Measurements from ENCODE around the gene DHX8. TPM values are rescaled to one million over a fixed set of nuclear protein-coding genes. Genes with fewer than 3 reads are reported as not detected.

Gene DHX8
- polyA plus RNA-seq, 1 donor from 2014 or later, result 30.4 TPM

- Mint-ChIP-seq H3K27me3 (peaks cover 32% of the 10 kb centered on the region), H3K4me3 (peak overlapping the region in 1 of 4 donors; percentile 33)
These were observed 75.5 kb downstream of the DHX8 start for GRCh38 chr17:43559161-43559816.

GRCh38 chr17:43560461-43561427 is 77.0 kb downstream of the DHX8 start:
- Mint-ChIP-seq H3K4me1 (peaks cover 0 to 5% (median 2%) of the 10 kb centered on the region in 3 donors), H3K9me3 (peaks cover 0 to 3% (median 0%) of the 10 kb centered on the region in 3 donors), H3K27me3 (peaks cover 29% of the 10 kb centered on the region)

More at GRCh38 chr17:43559161-43559816, 75.5 kb downstream of the DHX8 start:
- peaks cover 0 to 3% (median 0%) of the 10 kb centered on the region in 3 donors for H3K9me3 Mint-ChIP-seq
- H3K4me1 Mint-ChIP-seq, result peaks cover 0 to 5% (median 2%) of the 10 kb centered on the region in 3 donors
- H3K27ac Mint-ChIP-seq, result no peak overlapping the region
- peaks cover 5% of the 10 kb centered on the region for H3K36me3 Mint-ChIP-seq

GRCh38 chr17:43562679-43563599 is 79.2 kb downstream of the DHX8 start:
- Mint-ChIP-seq H3K9me3 (peaks cover 0 to 3% (median 0%) of the 10 kb centered on the region in 3 donors), H3K27me3 (peaks cover 24% of the 10 kb centered on the region), H3K36me3 (no peaks in the 10 kb centered on the region), H3K27ac (no peak overlapping the region), H3K4me3 (peak overlapping the region in 1 of 4 donors; percentile 79), H3K4me1 (no peaks in the 10 kb centered on the region)

More at GRCh38 chr17:43560461-43561427, 77.0 kb downstream of the DHX8 start:
- Mint-ChIP-seq H3K4me3 (no peak overlapping the region), H3K27ac (no peak overlapping the region), H3K36me3 (peaks cover 5% of the 10 kb centered on the region)

GRCh38 chr17:43563600-43564594 is 80.1 kb downstream of the DHX8 start:
- H3K27ac Mint-ChIP-seq, result no peak overlapping the region
- H3K36me3 Mint-ChIP-seq, result no peaks in the 10 kb centered on the region
- H3K9me3 Mint-ChIP-seq, result peaks cover 0 to 3% (median 2%) of the 10 kb centered on the region in 3 donors
- no peaks in the 10 kb centered on the region for H3K4me1 Mint-ChIP-seq
- H3K27me3 Mint-ChIP-seq, result peaks cover 24% of the 10 kb centered on the region
- H3K4me3 Mint-ChIP-seq, result no peak overlapping the region

GRCh38 chr17:43568506-43569082 is 84.8 kb downstream of the DHX8 start:
- no peaks in the 10 kb centered on the region for H3K36me3 Mint-ChIP-seq
- no peak overlapping the region for H3K27ac Mint-ChIP-seq

GRCh38 chr17:43570518-43570928 is 86.7 kb downstream of the DHX8 start:
- Mint-ChIP-seq H3K27ac (no peak overlapping the region), H3K9me3 (peaks cover 0 to 2% (median 0%) of the 10 kb centered on the region in 3 donors), H3K4me3 (no peak overlapping the region), H3K36me3 (no peaks in the 10 kb centered on the region), H3K27me3 (peaks cover 3% of the 10 kb centered on the region), H3K4me1 (no peaks in the 10 kb centered on the region)

More at GRCh38 chr17:43568506-43569082, 84.8 kb downstream of the DHX8 start:
- H3K27me3 Mint-ChIP-seq, result peaks cover 7% of the 10 kb centered on the region
- no peaks in the 10 kb centered on the region for H3K4me1 Mint-ChIP-seq
- peaks cover 0 to 2% (median 0%) of the 10 kb centered on the region in 3 donors for H3K9me3 Mint-ChIP-seq
- no peak overlapping the region for H3K4me3 Mint-ChIP-seq

GRCh38 chr17:43572368-43572980 is 88.7 kb downstream of the DHX8 start:
- no peaks in the 10 kb centered on the region for H3K4me1 Mint-ChIP-seq
- H3K9me3 Mint-ChIP-seq, result peaks cover 0 to 2% (median 0%) of the 10 kb centered on the region in 3 donors
- no peak overlapping the region for H3K4me3 Mint-ChIP-seq
- no peak overlapping the region for H3K27ac Mint-ChIP-seq
- peaks cover 3% of the 10 kb centered on the region for H3K27me3 Mint-ChIP-seq
- no peaks in the 10 kb centered on the region for H3K36me3 Mint-ChIP-seq

GRCh38 chr17:43573579-43574321 is 90.0 kb downstream of the DHX8 start:
- no peaks in the 10 kb centered on the region for H3K36me3 Mint-ChIP-seq
- peaks cover 3% of the 10 kb centered on the region for H3K27me3 Mint-ChIP-seq
- no peak overlapping the region for H3K4me3 Mint-ChIP-seq
- no peak overlapping the region for H3K27ac Mint-ChIP-seq
- peaks cover 5 to 7% (median 7%) of the 10 kb centered on the region in 3 donors for H3K4me1 Mint-ChIP-seq
- peaks cover 0 to under 1% (median 0%) of the 10 kb centered on the region in 3 donors for H3K9me3 Mint-ChIP-seq

- H3K27me3 Mint-ChIP-seq, result peaks cover 3% of the 10 kb centered on the region
- H3K36me3 Mint-ChIP-seq, result no peaks in the 10 kb centered on the region
- no peak overlapping the region for H3K4me3 Mint-ChIP-seq
- H3K9me3 Mint-ChIP-seq, result no peaks in the 10 kb centered on the region
- no peak overlapping the region for H3K27ac Mint-ChIP-seq
- H3K4me1 Mint-ChIP-seq, result peaks cover 11 to 13% (median 12%) of the 10 kb centered on the region in 3 donors
These were observed 90.6 kb downstream of the DHX8 start for GRCh38 chr17:43574348-43574747.

GRCh38 chr17:43574896-43575525 is 91.2 kb downstream of the DHX8 start:
- no peaks in the 10 kb centered on the region for H3K36me3 Mint-ChIP-seq

More at GRCh38 chr17:43574896-43575525, 91.2 kb downstream of the DHX8 start:
- Mint-ChIP-seq H3K4me1 (peaks cover 16 to 18% (median 17%) of the 10 kb centered on the region in 3 donors), H3K27me3 (peaks cover 3% of the 10 kb centered on the region), H3K27ac (no peak overlapping the region), H3K4me3 (no peak overlapping the region), H3K9me3 (no peaks in the 10 kb centered on the region)
